ENCODE measurements around the gene ZDHHC17. TPM values are rescaled to one million over a fixed set of nuclear protein-coding genes. Genes with fewer than 3 reads are reported as not detected.
"Not testable (repeated sequence)": the region's sequence is repeated elsewhere in the genome, so short reads cannot be mapped to it uniquely, and the experiment has no call there.

Gene ZDHHC17
- total RNA-seq, 1 donor from 2014 or later = 42.5 TPM

DNA sequence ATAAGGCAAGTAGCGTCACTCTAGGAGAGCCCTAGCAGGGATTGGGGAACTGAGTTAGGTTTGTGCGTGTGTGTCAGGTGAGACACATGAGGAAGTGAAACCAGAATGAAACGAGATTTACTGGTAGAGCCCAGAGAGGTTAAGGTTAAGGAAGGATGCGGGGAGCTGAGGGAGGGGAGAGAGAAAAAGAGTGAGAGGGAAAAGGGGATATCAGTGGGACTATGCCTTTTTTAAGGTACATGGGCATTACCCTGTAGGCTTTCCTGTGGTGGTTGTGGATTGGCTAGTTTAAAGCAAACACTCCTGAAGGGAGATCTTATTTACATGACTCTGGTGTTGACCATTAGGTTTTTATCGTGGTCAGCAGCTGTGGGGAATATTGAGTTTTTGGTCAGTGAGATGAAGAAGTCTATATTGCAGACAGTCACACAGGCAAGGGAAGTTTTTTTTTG, 13.9 kb downstream of the ZDHHC17 start:
- peak overlapping the region; percentile 35 for H3K27ac Mint-ChIP-seq
- TF ChIP-seq, protein P1, sequence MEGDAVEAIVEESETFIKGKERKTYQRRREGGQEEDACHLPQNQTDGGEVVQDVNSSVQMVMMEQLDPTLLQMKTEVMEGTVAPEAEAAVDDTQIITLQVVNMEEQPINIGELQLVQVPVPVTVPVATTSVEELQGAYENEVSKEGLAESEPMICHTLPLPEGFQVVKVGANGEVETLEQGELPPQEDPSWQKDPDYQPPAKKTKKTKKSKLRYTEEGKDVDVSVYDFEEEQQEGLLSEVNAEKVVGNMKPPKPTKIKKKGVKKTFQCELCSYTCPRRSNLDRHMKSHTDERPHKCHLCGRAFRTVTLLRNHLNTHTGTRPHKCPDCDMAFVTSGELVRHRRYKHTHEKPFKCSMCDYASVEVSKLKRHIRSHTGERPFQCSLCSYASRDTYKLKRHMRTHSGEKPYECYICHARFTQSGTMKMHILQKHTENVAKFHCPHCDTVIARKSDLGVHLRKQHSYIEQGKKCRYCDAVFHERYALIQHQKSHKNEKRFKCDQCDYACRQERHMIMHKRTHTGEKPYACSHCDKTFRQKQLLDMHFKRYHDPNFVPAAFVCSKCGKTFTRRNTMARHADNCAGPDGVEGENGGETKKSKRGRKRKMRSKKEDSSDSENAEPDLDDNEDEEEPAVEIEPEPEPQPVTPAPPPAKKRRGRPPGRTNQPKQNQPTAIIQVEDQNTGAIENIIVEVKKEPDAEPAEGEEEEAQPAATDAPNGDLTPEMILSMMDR (conservative IDR thresholded peaks at IDR 0.05) = no peak

DNA sequence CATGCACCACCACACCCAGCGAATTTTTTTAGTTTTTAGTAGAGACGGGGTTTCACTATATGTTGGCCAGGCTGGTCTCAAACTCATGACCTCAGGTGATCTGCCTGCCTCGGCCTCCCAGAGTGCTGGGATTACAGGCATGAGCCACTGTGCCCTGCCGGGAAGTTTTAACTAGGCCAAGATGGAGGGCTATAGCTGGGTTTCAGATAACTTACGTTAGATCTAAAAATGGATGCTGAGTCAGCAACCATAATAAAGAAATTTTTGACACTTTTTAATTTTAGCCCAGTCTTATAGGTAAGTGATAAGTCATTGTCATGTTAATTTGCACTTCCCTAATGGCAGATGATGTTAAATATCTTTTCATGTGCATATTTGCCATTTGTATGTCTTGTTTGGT, 14.4 kb downstream of the ZDHHC17 start:
- peaks cover 17% of the 10 kb centered on the region for H3K9me3 Mint-ChIP-seq

More for the DNA sequence above, 13.9 kb downstream of the ZDHHC17 start:
- Mint-ChIP-seq H3K4me3 (no peak overlapping the region), H3K27me3 (no peaks in the 10 kb centered on the region), H3K36me3 (peaks cover 22% of the 10 kb centered on the region), H3K9me3 (peaks cover 17% of the 10 kb centered on the region), H3K4me1 (ENCODE audit: unreplicated experiment) (peaks cover 19% of the 10 kb centered on the region)
- DNase-seq (ENCODE audit: extremely low spot score, unreplicated experiment) = no peak

DNA sequence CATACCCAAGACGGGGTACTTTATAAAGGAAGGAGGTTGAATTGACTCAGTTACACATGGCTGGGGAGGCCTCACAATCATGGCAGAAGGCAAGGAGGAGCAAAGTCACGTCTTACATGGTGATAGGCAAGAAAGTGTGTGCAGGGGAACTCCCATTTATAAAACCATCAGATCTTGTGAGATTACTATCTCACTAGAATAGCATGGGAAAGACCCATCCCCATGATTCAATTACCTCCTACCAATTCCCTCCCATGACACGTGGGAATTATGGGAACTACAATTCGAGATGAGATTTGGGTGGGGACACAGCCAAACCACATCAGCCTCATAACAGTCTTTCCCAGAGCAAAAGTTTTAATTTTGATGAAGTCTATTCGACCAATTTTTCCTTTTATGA, 15.4 kb downstream of the ZDHHC17 start:
- DNase-seq (ENCODE audit: extremely low spot score, unreplicated experiment); H3K27ac Mint-ChIP-seq; H3K27me3 Mint-ChIP-seq; H3K4me3 Mint-ChIP-seq: not testable (repeated sequence)
- Mint-ChIP-seq H3K36me3 (peaks cover 26% of the 10 kb centered on the region), H3K4me1 (ENCODE audit: unreplicated experiment) (peaks cover 15% of the 10 kb centered on the region), H3K9me3 (peaks cover 22% of the 10 kb centered on the region)

More for the DNA sequence above, 14.4 kb downstream of the ZDHHC17 start:
- no peak overlapping the region for H3K27ac Mint-ChIP-seq
- TF ChIP-seq, protein P1 (conservative IDR thresholded peaks at IDR 0.05) = no peak
- no peaks in the 10 kb centered on the region for H3K27me3 Mint-ChIP-seq
- H3K36me3 Mint-ChIP-seq = peaks cover 17% of the 10 kb centered on the region
- no peak overlapping the region for H3K4me3 Mint-ChIP-seq
- DNase-seq (ENCODE audit: extremely low spot score, unreplicated experiment) = no peak
- H3K4me1 Mint-ChIP-seq (ENCODE audit: unreplicated experiment) = peaks cover 16% of the 10 kb centered on the region

DNA sequence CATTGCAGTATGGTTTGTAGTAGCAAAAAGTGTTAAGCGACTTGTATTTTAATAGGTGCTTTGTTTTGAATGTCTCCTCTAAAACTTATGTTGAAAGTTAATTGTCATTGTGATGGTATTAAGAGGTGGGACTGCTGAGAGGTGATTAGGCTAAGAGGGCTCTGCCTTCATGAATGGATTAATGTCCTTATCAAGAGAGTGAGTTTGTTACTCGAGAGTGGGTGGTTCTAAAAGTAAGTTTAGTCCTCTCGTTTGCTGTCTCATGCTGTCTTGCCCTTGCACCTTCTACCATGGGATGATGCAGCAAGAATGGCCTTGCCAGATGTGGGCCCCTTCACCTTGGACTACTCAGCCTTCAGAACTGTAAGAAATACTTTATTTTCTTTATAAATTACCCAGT, 17.4 kb downstream of the ZDHHC17 start:
- Mint-ChIP-seq H3K27me3 (no peaks in the 10 kb centered on the region), H3K27ac (no peak overlapping the region), H3K4me1 (ENCODE audit: unreplicated experiment) (peaks cover 15% of the 10 kb centered on the region), H3K4me3 (no peak overlapping the region), H3K9me3 (peaks cover 29% of the 10 kb centered on the region), H3K36me3 (peaks cover 33% of the 10 kb centered on the region)
- TF ChIP-seq, protein P1 (conservative IDR thresholded peaks at IDR 0.05) = no peak
- no peak for DNase-seq (ENCODE audit: extremely low spot score, unreplicated experiment)

DNA sequence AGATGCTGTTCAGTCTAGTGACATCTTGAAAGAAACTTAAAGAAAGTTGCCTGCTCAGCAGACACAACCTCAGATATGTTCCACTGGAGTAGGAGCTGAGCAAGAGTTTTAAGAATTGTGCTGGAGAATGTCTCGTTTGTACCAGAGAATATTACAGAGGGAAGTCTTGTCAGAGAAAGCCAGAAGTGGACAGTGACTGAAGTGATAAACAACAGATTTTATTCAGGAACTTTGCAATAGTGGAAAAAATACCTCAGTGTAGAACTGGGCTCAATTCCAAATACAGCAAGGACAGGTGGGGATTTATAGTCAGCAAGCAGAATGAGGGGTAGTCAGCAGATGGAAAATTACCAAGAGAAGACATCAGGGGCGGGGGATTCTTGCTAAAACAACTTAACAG, 18.6 kb downstream of the ZDHHC17 start:
- Mint-ChIP-seq H3K9me3 (peaks cover 31% of the 10 kb centered on the region), H3K4me3 (no peak overlapping the region), H3K27ac (no peak overlapping the region), H3K27me3 (no peaks in the 10 kb centered on the region), H3K4me1 (ENCODE audit: unreplicated experiment) (peaks cover 13% of the 10 kb centered on the region), H3K36me3 (peaks cover 34% of the 10 kb centered on the region)
- TF ChIP-seq, protein P1 (conservative IDR thresholded peaks at IDR 0.05) = no peak
- DNase-seq (ENCODE audit: extremely low spot score, unreplicated experiment) = no peak

DNA sequence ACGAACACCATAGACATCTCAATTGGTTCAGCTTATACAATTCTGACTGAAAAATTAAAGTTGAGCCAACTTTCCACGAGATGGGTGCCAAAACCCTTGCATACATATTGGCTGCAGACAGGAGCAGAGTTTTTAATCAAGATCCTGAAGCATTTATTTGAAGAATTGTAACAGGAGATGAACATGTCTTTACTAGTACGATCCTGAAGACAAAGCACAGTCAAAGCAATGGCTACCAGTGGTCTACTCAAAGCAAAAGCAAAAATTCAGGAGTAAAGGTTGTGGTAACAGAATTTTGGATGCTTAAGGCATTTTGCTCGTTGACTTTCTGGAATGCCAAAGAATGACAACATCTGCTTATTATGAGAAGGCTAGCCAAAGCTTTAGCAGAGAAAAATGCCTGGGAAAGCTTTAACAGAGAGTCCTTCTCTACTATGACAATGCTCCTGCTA, 20.7 kb downstream of the ZDHHC17 start:
- no peak for DNase-seq (ENCODE audit: extremely low spot score, unreplicated experiment)
- Mint-ChIP-seq H3K27ac (no peak overlapping the region), H3K27me3 (no peaks in the 10 kb centered on the region), H3K9me3 (peaks cover 19% of the 10 kb centered on the region), H3K36me3 (peaks cover 29% of the 10 kb centered on the region), H3K4me3 (no peak overlapping the region), H3K4me1 (ENCODE audit: unreplicated experiment) (peaks cover 9% of the 10 kb centered on the region)
- TF ChIP-seq, protein P1 (conservative IDR thresholded peaks at IDR 0.05) = no peak
